C4-2B (cell line): Measurements from ENCODE around the gene HIF3A.

ENCODE experiments used
- ZFX ChIP-seq: fragments of 450-650 bp; IDR thresholded peaks from 2 replicates; pipeline ENCODE4 v1.6.1; 2017
- TF ChIP-seq, protein P1 (sequence below): fragments of 450-650 bp; conservative IDR thresholded peaks from 2 replicates; pipeline ENCODE4 v1.5.1; 2017; ENCODE audit warnings: mild to moderate bottlenecking

GRCh38 chr19:46371371-46371901 is 74.6 kb downstream of the HIF3A start:
- TF ChIP-seq, protein P1, sequence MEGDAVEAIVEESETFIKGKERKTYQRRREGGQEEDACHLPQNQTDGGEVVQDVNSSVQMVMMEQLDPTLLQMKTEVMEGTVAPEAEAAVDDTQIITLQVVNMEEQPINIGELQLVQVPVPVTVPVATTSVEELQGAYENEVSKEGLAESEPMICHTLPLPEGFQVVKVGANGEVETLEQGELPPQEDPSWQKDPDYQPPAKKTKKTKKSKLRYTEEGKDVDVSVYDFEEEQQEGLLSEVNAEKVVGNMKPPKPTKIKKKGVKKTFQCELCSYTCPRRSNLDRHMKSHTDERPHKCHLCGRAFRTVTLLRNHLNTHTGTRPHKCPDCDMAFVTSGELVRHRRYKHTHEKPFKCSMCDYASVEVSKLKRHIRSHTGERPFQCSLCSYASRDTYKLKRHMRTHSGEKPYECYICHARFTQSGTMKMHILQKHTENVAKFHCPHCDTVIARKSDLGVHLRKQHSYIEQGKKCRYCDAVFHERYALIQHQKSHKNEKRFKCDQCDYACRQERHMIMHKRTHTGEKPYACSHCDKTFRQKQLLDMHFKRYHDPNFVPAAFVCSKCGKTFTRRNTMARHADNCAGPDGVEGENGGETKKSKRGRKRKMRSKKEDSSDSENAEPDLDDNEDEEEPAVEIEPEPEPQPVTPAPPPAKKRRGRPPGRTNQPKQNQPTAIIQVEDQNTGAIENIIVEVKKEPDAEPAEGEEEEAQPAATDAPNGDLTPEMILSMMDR, result no peak
- no peak for TF ChIP-seq ZFX
